HT1080 (cell line): ENCODE data around the gene VDR. TPM values are rescaled to one million over a fixed set of nuclear protein-coding genes. Genes with fewer than 3 reads are reported as not detected.
"Not testable (repeated sequence)": the region's sequence is repeated elsewhere in the genome, so short reads cannot be mapped to it uniquely, and the experiment has no call there.

Experiments used
- DNase-seq: peaks from one replicate; pipeline ENCODE4 v3.0.0-alpha.2; 2015; ENCODE audit warnings: low read depth
- total RNA-seq: library from RNA; depleted of rRNA; stranded (reverse); fragments of >200 nt; shearing (Covaris generic); gene quantifications from 2 replicates; pipeline ENCODE4 v1.2.3, GENCODE V29; 2014

VDR gene
- total RNA-seq, 1 experiment from 2014 or later: 6.1 TPM

DNA sequence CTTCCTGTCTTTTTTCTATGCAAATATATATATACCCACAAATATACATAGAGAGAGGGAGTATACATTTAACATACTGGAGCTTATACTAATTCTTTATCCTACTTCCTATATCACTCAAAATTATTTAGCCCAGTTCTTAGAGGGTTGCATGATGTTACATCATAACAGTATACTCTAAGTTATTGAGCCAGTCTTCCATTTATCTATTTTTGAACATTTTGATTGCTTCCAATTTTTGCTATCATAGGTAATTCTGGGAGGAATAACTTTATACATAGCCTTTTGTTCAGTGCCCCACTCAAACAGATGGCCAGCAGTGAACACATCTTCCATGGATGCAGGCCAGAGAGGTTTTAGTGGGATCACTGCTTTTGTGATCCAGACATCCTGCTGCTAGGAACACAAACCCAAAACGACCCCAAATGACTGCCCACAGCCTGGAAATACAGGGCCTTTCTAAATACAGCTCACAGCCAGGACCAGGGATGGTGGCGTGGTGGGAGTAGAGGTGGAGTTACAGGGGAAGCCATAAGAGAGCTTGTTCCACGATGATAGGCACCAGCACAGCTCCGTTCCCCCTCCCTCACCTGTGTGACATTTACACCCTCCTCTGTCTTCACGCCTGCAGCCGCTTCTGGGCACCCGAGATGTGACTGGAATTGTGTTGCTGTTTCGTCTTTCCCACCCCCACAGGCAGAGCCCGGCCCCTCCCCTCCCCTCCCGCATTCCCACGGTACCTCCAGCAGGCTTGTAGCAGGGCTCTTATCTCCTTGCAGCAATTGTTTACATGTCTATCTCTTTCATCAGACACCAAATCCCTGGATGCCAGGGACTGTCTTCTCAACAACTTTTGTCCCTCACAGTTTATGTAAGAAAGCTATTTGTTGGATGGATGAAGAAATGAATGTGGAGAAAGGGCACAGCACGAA is 54.4 kb downstream of the VDR start:
- DNase-seq: no peak

- DNase-seq: no peak
Measured at GRCh38 chr12:47849261-47849660, 55.5 kb downstream of the VDR start.

DNA sequence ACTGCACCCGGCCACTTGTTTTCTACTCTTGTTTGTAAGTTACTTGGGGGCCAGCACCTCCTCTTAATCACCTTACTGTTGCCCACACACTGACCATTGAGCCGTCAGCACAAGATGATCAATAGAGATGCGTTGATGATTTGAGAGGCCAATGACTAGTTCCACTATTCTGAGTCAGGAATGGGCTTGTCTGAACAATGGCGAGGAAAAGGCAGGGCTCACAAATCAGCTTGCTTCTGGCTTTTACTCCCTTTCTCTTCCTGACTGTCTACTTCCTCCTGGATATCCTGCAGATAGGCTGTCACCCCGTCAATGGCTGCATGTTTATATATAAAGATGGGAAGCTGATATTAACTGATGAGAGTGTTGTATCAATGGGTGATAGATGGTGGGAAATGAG is 55.9 kb downstream of the VDR start:
- DNase-seq: no peak

- no peak for DNase-seq
Measured at GRCh38 chr12:47846294-47846996, 58.3 kb downstream of the VDR start.

DNA sequence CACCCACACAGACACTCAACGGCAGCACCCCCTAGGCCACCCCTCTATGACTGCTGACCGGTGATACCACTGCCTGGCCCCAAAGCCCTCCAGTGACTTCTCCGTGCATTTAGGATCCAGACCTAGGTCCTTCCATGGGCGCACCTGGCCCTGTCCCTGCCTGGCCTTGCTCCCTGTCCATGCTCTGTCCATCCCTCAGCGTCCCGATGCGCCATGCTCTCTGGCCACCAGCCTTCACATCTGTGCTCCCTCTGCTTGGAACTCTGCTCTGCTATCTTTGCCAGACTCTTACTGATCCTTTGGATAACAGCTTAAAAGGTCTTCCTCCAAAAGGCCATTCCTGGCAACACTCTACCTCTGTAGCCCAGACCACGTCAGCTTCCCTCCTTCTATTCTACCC is 59.7 kb downstream of the VDR start:
- no peak for DNase-seq

GRCh38 chr12:47844264-47845019 is 60.4 kb downstream of the VDR start:
- no peak for DNase-seq

GRCh38 chr12:47843226-47843980 is 61.4 kb downstream of the VDR start:
- DNase-seq: no peak

DNA sequence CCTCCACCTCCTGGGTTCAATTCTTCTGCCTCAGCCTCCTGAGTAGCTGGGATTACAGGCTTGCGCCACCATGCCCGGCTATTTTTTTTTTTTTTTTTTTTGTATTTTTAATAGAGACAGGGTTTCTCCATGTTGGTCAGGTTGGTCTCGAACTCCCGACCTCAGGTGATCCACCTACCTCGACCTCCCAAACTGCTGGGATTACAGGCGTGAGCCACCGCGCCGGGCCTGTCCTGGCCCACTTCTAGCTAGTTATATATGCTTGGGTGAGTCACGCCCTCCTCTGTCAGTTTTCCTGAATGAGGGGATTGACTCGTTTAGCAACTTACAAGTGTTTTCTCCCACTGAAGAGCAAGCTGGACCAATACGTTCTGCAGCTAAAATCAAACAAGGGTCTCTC is 62.3 kb downstream of the VDR start:
- not testable (repeated sequence) for DNase-seq

DNA sequence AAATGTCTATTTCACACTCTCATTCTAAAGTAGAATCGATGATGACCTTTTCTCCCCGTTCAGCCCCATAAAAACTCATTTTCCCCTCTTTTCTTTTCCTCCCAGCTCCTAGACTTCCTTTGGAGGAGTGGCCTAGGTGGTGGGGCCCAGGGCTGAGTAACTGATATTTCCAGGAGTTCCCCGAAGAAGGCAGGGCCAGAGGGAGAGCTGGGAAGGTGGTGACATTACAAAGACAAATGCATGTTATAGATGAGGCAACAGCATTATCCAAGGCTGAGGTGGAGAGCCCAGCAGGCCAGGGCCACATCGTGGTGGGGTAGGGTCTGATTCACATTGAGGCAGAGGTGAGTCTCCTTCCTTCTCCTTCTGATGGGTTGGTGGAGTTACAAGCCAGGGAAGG is 62.9 kb downstream of the VDR start:
- no peak for DNase-seq

DNA sequence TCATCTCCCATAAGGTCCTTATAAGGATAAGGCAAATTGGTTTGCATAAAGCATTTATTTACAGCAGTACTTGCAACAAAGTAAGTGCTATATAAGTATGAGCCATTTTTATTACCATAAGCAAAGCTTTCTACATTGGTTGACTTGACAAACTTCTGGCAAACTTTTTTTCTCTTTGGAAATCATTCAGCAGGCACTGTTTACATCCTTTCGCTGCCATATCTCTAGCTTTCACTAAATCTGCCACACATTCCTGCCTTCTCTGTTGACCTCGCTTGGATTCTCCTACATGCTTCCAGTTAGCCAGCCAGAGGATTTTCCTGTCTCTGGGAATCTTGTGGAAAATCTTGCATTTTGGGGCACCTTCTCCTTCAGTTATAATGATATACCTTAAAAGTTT is 63.3 kb downstream of the VDR start:
- no peak for DNase-seq

GRCh38 chr12:47840571-47840970 is 64.2 kb downstream of the VDR start:
- DNase-seq: no peak

- no peak for DNase-seq
Measured at GRCh38 chr12:47839214-47839876, 65.4 kb downstream of the VDR start.

DNA sequence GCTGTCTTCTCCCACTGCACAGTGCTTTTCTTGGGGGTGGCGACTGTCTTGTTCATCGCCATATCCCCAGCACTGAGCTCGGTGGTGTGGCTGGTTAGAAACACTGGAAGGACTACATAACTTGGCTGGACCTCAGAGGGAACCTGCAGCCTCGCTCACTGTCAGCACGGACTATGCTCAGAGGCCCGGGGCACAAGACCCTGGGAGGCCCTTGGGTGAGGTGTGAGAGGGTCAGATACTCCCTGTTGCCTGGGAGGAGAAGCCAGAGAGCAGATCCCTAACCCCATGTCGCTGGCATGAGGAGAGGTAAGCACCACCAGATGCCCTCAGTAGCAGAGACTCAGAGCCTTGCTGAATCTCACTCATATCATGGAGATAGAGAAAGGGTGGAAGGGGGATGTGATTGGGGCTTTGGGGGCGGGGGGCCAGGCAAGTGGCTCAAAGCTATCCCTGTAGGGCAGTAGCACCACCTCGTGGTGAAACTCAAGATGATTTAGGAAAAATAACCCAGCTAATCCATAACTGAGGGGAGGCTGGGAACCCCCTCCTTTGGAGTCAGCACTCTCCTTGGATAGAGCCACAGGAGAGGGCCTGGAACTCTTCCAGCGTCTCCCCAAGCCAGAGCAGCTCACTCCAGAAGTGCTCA is 66.4 kb downstream of the VDR start:
- no peak for DNase-seq

DNA sequence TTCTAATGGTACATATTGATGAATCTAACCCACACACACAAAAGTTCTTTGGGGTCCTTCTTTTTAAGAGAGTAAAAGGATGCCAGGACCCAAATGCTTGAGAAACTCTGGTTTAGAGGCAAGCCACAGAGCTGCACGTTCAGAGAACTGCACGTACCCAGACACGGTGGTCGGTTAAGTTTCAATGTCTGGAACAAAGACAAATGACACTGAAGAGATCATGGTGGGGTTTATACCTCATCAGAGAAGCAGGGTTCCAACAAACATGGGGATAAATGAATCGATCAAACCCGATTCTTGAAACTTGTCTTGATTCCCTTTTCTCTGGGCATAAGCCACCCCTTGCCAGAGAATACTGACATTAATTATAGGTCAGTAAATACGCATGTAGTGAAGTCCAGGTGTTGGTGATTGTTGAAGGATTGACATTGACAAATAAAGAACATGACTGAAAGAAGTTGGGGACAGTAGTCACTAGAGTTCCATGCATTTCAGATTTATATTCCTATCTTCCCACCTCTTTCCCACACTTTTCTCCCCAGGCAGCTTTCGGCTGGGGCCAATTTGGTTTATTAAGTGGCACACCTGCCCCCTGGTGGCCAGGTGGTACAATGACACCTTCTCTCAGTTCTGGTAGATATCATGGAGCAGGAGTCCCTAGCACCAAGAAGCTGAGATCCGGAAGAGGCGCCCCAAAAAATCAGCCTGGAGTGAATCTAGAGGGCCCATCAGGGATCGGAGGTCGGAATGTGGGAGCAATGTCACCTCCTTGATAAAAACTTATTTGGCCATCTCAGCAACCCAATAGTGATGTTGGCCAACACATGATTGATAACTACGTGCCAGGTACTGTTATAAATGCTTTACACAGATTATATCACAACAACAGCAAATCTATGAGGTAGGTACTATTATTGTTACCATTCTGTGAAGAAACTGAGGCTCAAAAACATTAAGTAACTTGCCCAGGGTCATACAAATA is 67.3 kb downstream of the VDR start:
- DNase-seq: peak; percentile 68

GRCh38 chr12:47835831-47836155 is 69.0 kb downstream of the VDR start:
- no peak for DNase-seq

DNA sequence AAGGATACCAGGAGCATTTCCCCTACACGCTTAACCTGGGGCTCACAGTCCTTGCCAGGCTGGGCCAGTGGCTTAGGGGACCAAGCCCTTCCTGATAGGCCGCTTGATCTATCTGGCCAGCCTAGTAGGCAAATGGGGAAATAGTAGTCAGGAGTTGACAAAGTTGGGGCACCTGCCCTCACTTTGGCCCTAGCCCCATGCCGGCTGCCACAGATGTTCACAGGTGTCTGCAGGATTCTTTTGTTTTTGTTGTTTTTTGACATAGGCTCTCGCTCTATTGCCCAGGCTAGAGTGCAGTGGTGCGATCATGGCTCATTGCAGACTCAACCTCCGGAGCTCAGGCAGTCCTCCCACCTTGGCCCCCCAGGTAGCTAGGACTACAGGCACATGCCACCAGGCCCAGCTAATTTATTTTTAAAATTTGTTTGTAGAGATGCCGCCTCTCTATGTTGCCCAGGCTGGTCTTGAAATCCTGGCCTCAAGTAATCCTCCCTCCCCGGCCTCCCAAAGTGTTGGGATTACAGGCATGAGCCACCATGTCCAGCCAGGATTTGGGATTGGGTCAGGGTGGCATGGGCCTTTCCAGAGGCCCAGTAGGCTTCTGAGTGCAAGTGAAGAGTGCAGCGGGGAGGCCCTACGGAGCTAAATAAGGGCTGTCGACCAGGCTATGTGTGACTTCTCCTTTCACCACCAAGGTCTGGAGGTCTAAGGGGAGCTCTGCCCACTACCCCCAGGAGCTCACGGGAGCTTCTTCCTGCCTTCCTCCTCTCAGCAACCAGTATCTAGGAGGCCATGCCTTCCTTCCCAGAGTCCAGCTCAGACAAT is 69.6 kb downstream of the VDR start:
- no peak for DNase-seq

GRCh38 chr12:47834199-47834903 is 70.4 kb downstream of the VDR start:
- DNase-seq: no peak
